Liver (tissue), 9 donors: ENCODE measurements around the gene ADCY2. TPM values are rescaled to one million over a fixed set of nuclear protein-coding genes. Genes with fewer than 3 reads are reported as not detected.

Source experiments
- DNase-seq: peaks from one replicate; pipeline ENCODE4 v3.0.0-alpha.2; 2017; ENCODE audit warnings: low spot score
- H3K27ac ChIP-seq, 2 donors: one replicate each; pipeline ENCODE4 v1.7.0; 2013; ENCODE audit warnings: inconsistent platforms in 2 of 2, low read length in 2 of 2, control low read depth in 1 of 2, low read depth in 1 of 2, mild to moderate bottlenecking in 1 of 2
- H3K27me3 ChIP-seq, 4 donors: one replicate each; pipeline versions ENCODE4 v1.6.1 to v1.7.0; 2013; ENCODE audit warnings: low read length in 3 of 4, inconsistent platforms in 1 of 4, mild to moderate bottlenecking in 1 of 4, moderate library complexity in 1 of 4; ENCODE audit not compliant: control insufficient read depth in 4 of 4, insufficient read depth in 4 of 4
- H3K36me3 ChIP-seq, 4 donors: one replicate each; pipeline versions ENCODE4 v1.6.1 to v1.7.0; 2013; ENCODE audit warnings: low read length in 3 of 4, mild to moderate bottlenecking in 3 of 4, low read depth in 1 of 4, moderate library complexity in 1 of 4; ENCODE audit not compliant: control insufficient read depth in 4 of 4, insufficient read depth in 3 of 4
- H3K4me1 ChIP-seq, 4 donors: one replicate each; pipeline versions ENCODE4 v1.6.1 to v1.7.0; 2013; ENCODE audit warnings: low read length in 3 of 4, mild to moderate bottlenecking in 3 of 4, moderate library complexity in 1 of 4; ENCODE audit not compliant: control insufficient read depth in 4 of 4, insufficient read depth in 4 of 4
- H3K4me3 ChIP-seq, 3 donors: one replicate each; pipeline versions ENCODE4 v1.6.1 to v1.7.0; 2013; ENCODE audit warnings: low read length in 3 of 3, control low read depth in 1 of 3, low read depth in 1 of 3, mild to moderate bottlenecking in 1 of 3
- H3K9ac ChIP-seq, 2 donors: one replicate each; pipeline ENCODE4 v1.7.0; 2013; ENCODE audit warnings: low read length in 2 of 2, mild to moderate bottlenecking in 2 of 2, moderate library complexity in 2 of 2, control low read depth in 1 of 2, low read depth in 1 of 2
- H3K9me3 ChIP-seq, 4 donors: one replicate each; pipeline versions ENCODE4 v1.6.1 to v1.7.0; 2013; ENCODE audit warnings: low read length in 3 of 4; ENCODE audit not compliant: control insufficient read depth in 4 of 4
- ATF3 ChIP-seq: IDR thresholded peaks from 2 replicates; pipeline ENCODE4 v1.6.1; 2016; ENCODE audit warnings: antibody characterized with exemption
- EGR1 ChIP-seq, 2 donors: IDR thresholded peaks; 2 replicates each; pipeline ENCODE4 v1.6.1; 2016 to 2018; ENCODE audit warnings: antibody characterized with exemption in 2 of 2, low read depth in 2 of 2
- FOXA1 ChIP-seq: IDR thresholded peaks from 2 replicates; pipeline ENCODE4 v1.6.1; 2016; ENCODE audit warnings: antibody characterized with exemption
- GABPA ChIP-seq, 2 donors: IDR thresholded peaks in 1 of 2; conservative IDR thresholded peaks in 1 of 2; 2 replicates each; pipeline ENCODE4 v1.6.1; 2016; ENCODE audit warnings: antibody characterized with exemption in 2 of 2, mild to moderate bottlenecking in 1 of 2, moderate library complexity in 1 of 2
- JUND ChIP-seq, 2 donors: IDR thresholded peaks; 2 replicates each; pipeline ENCODE4 v1.6.1; 2016; ENCODE audit warnings: antibody characterized with exemption in 2 of 2
- NR2F2 ChIP-seq: IDR thresholded peaks from 2 replicates; pipeline ENCODE4 v1.6.1; 2016; ENCODE audit warnings: antibody characterized with exemption
- REST ChIP-seq: IDR thresholded peaks from 2 replicates; pipeline ENCODE4 v1.6.1; 2016; ENCODE audit warnings: antibody characterized with exemption, mild to moderate bottlenecking
- TAF1 ChIP-seq: conservative IDR thresholded peaks from 2 replicates; pipeline ENCODE4 v1.6.1; 2016; ENCODE audit warnings: antibody characterized with exemption, mild to moderate bottlenecking
- YY1 ChIP-seq: IDR thresholded peaks from 2 replicates; pipeline ENCODE4 v1.6.1; 2016; ENCODE audit warnings: antibody characterized with exemption, mild to moderate bottlenecking
- WGBS: extraction: QIAGEN DNeasy Blood & Tissue Kit; methylation state at CpG from one replicate; pipeline ENCODE4 v1.1.7; 2013; 5-methylcytosine and 5-hydroxymethylcytosine counted together
- polyA plus RNA-seq, 2 donors: library from polyadenylated mRNA; stranded (reverse) in 1 of 2; unstranded in 1 of 2; fragments of 200-250 nt in 1 of 2; fragments of >200 nt in 1 of 2; fragmentation: Nextera tagmentation in 1 of 2; extraction: Ambion mirVana in 1 of 2; gene quantifications; one replicate each; pipeline versions ENCODE4 v1.2.1 to v1.2.3, GENCODE V29; 2013 to 2015
- total RNA-seq, 2 donors: library from RNA; depleted of rRNA; stranded (reverse); fragments of >200 nt; gene quantifications; one replicate each; pipeline ENCODE4 v1.2.3, GENCODE V29; 2014
- TF ChIP-seq, protein P1 (sequence below): IDR thresholded peaks from 2 replicates; pipeline ENCODE4 v1.6.1; 2016; ENCODE audit warnings: antibody characterized with exemption
- TF ChIP-seq, protein P2 (sequence below): fragments of 150-350 bp; IDR thresholded peaks from 2 replicates; pipeline ENCODE4 v1.5.1; 2017; ENCODE audit warnings: improper control_type of control experiment, low read depth, low read length; ENCODE audit not compliant: missing input control
- TF ChIP-seq, protein P3 (sequence below): IDR thresholded peaks from 2 replicates; pipeline ENCODE4 v1.6.1; 2016; ENCODE audit warnings: antibody characterized with exemption
- donor health status: healthy.
- donor health status: healthy.
- donor health status: healthy.
- donor health status: healthy.
- donor health status: healthy.

The ADCY2 gene
- total and polyA plus RNA-seq, 4 donors: not detected

DNA sequence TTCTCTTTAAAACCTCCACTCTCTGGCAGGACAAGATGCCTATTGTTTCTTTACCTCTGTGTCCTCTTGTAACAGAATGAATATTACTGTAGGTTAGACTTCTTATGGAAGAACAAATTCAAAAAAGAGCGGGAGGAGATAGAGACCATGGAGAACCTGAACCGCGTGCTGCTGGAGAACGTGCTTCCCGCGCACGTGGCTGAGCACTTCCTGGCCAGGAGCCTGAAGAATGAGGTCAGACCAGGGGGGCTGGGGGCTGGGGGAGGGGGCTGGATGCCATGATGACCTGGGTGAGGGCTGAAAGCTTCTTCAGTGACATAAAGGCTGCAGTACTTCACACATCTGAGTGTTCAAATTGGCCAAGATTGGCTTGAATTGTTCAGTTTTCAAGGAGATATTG is 393.6 kb downstream of the ADCY2 start (continued):
- TF ChIP-seq REST: no peak

DNA sequence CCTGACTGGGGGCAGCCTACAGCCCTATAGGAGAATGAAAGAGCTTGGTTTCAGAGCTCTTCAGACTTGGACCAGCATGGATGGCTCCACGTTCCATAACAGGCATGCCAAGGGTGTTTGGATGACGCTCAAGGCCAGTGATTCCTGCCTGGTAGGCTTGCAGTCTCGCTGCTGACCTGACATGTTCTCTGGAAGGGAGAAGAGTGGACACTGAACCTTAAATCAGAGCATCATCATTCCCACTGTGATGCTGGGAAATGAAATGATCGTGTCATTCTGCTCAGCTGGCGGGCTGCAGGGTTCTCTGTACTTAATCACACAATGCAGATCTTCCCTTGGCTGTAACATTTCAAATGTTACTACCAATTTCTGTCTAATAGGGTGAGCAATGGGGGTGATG is 398.0 kb downstream of the ADCY2 start:
- WGBS: 71% methylated on average over 5 of the region's 5 CpGs
- Histone ChIP-seq H3K36me3 (no peaks in the 10 kb centered on the region), H3K4me1 (no peaks in the 10 kb centered on the region), H3K9me3 (no peaks in the 10 kb centered on the region), H3K9ac (no peak overlapping the region), H3K27ac (no peak overlapping the region), H3K4me3 (no peak overlapping the region), H3K27me3 (peaks cover 0 to 3% (median 0%) of the 10 kb centered on the region in 4 donors)
- TF ChIP-seq REST (no peak), ATF3 (no peak), GABPA (IDR thresholded peaks at IDR 0.05 in 1 of 2, conservative IDR thresholded peaks at IDR 0.05 in 1 of 2) (no peak), NR2F2 (no peak), FOXA1 (no peak), JUND (IDR thresholded peaks at IDR 0.05) (no peak), EGR1 (IDR thresholded peaks at IDR 0.05; ENCODE audit: low read depth in 2 of 2) (no peak), TAF1 (no peak), YY1 (no peak)
- TF ChIP-seq, protein P1, sequence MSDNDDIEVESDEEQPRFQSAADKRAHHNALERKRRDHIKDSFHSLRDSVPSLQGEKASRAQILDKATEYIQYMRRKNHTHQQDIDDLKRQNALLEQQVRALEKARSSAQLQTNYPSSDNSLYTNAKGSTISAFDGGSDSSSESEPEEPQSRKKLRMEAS: no peak
- TF ChIP-seq, protein P2, sequence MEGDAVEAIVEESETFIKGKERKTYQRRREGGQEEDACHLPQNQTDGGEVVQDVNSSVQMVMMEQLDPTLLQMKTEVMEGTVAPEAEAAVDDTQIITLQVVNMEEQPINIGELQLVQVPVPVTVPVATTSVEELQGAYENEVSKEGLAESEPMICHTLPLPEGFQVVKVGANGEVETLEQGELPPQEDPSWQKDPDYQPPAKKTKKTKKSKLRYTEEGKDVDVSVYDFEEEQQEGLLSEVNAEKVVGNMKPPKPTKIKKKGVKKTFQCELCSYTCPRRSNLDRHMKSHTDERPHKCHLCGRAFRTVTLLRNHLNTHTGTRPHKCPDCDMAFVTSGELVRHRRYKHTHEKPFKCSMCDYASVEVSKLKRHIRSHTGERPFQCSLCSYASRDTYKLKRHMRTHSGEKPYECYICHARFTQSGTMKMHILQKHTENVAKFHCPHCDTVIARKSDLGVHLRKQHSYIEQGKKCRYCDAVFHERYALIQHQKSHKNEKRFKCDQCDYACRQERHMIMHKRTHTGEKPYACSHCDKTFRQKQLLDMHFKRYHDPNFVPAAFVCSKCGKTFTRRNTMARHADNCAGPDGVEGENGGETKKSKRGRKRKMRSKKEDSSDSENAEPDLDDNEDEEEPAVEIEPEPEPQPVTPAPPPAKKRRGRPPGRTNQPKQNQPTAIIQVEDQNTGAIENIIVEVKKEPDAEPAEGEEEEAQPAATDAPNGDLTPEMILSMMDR: no peak
- TF ChIP-seq, protein P3, sequence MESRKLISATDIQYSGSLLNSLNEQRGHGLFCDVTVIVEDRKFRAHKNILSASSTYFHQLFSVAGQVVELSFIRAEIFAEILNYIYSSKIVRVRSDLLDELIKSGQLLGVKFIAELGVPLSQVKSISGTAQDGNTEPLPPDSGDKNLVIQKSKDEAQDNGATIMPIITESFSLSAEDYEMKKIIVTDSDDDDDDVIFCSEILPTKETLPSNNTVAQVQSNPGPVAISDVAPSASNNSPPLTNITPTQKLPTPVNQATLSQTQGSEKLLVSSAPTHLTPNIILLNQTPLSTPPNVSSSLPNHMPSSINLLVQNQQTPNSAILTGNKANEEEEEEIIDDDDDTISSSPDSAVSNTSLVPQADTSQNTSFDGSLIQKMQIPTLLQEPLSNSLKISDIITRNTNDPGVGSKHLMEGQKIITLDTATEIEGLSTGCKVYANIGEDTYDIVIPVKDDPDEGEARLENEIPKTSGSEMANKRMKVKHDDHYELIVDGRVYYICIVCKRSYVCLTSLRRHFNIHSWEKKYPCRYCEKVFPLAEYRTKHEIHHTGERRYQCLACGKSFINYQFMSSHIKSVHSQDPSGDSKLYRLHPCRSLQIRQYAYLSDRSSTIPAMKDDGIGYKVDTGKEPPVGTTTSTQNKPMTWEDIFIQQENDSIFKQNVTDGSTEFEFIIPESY: no peak
- DNase-seq: no peak
